HL-60 (cell line): ENCODE data around the gene ZFP62.

Experiments
- CTCF ChIP-seq: IDR thresholded peaks from one replicate; pipeline ENCODE4 v1.5.1; 2011; ENCODE audit warnings: low read length, control low read depth, inconsistent platforms; ENCODE audit not compliant: insufficient read depth
- GABPA ChIP-seq: IDR thresholded peaks from 2 replicates; pipeline ENCODE4 v1.6.1; 2012; ENCODE audit warnings: low read depth
- SPI1 ChIP-seq: IDR thresholded peaks from 2 replicates; pipeline ENCODE4 v1.6.1; 2012; ENCODE audit warnings: low read depth, mild to moderate bottlenecking, borderline replicate concordance
- TF ChIP-seq, protein P1 (sequence below): IDR thresholded peaks from 2 replicates; pipeline ENCODE4 v1.6.1; 2012; ENCODE audit warnings: low read depth; ENCODE audit not compliant: insufficient replicate concordance

GRCh38 chr5:180817893-180818674 is 43.0 kb downstream of the ZFP62 start:
- TF ChIP-seq CTCF (no peak), GABPA (no peak), SPI1 (no peak)
- TF ChIP-seq, protein P1, sequence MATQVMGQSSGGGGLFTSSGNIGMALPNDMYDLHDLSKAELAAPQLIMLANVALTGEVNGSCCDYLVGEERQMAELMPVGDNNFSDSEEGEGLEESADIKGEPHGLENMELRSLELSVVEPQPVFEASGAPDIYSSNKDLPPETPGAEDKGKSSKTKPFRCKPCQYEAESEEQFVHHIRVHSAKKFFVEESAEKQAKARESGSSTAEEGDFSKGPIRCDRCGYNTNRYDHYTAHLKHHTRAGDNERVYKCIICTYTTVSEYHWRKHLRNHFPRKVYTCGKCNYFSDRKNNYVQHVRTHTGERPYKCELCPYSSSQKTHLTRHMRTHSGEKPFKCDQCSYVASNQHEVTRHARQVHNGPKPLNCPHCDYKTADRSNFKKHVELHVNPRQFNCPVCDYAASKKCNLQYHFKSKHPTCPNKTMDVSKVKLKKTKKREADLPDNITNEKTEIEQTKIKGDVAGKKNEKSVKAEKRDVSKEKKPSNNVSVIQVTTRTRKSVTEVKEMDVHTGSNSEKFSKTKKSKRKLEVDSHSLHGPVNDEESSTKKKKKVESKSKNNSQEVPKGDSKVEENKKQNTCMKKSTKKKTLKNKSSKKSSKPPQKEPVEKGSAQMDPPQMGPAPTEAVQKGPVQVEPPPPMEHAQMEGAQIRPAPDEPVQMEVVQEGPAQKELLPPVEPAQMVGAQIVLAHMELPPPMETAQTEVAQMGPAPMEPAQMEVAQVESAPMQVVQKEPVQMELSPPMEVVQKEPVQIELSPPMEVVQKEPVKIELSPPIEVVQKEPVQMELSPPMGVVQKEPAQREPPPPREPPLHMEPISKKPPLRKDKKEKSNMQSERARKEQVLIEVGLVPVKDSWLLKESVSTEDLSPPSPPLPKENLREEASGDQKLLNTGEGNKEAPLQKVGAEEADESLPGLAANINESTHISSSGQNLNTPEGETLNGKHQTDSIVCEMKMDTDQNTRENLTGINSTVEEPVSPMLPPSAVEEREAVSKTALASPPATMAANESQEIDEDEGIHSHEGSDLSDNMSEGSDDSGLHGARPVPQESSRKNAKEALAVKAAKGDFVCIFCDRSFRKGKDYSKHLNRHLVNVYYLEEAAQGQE = no peak
